H1 (cell line): Measurements from ENCODE around the gene GBGT1. TPM values are rescaled to one million over a fixed set of nuclear protein-coding genes. Genes with fewer than 3 reads are reported as not detected.
A peak's percentile ranks its signal among the peaks of the same experiment; 100 is the strongest.

Experiments
- CTCF ChIA-PET: fragments of 300-600 bp; sonication (Branson Sonifier 250); formaldehyde crosslinking; loops from one replicate; lab custom pipeline; 2021; ENCODE audit not compliant: partially characterized antibody; lab: Charles Lee
- POLR2A ChIA-PET: fragments of 300-600 bp; sonication (Branson Sonifier 250); formaldehyde crosslinking; loops from one replicate; lab custom pipeline; 2021; ENCODE audit warnings: inconsistent platforms; ENCODE audit not compliant: partially characterized antibody; lab: Charles Lee
- DNase-seq, 2 experiments: peaks; one replicate each; pipeline versions ENCODE4 v3.0.0 to v3.0.0-alpha.2; 2010 to 2022; ENCODE audit warnings: low spot score in 2 of 2, low read depth in 1 of 2, mixed read lengths in 1 of 2
- FAIRE-seq: peaks from 2 replicates; lab custom pipeline; 2011; peaks lifted over from hg19 to GRCh38; lab: Jason Lieb, UNC
- H2AFZ ChIP-seq: 2 replicates; pipeline ENCODE4 v1.8.1; 2012; ENCODE audit warnings: low read length, inconsistent platforms
- H2AK5ac ChIP-seq: 2 replicates; pipeline ENCODE4 v1.6.1; 2013; ENCODE audit warnings: low read depth, low read length
- H2BK120ac ChIP-seq: replicated peaks from 2 replicates; pipeline ENCODE3; 2013; ENCODE audit warnings: low read depth, low read length, inconsistent platforms
- H2BK12ac ChIP-seq: 2 replicates; pipeline ENCODE4 v1.6.1; 2013; ENCODE audit warnings: low read depth, low read length
- H2BK15ac ChIP-seq: 2 replicates; pipeline ENCODE4 v1.6.1; 2013; ENCODE audit warnings: low read length
- H2BK20ac ChIP-seq: 2 replicates; pipeline ENCODE4 v1.6.1; 2013; ENCODE audit warnings: low read length
- H2BK5ac ChIP-seq: 2 replicates; pipeline ENCODE4 v1.6.1; 2013; ENCODE audit warnings: low read depth, low read length
- H3K14ac ChIP-seq: 2 replicates; pipeline ENCODE4 v1.6.1; 2013; ENCODE audit warnings: inconsistent platforms; ENCODE audit not compliant: insufficient read length
- H3K18ac ChIP-seq: 2 replicates; pipeline ENCODE4 v1.6.1; 2013; ENCODE audit warnings: low read length; ENCODE audit errors: extremely low read depth
- H3K23ac ChIP-seq: 2 replicates; pipeline ENCODE4 v1.6.1; 2013; ENCODE audit warnings: inconsistent platforms; ENCODE audit not compliant: insufficient read length
- H3K23me2 ChIP-seq: 2 replicates; pipeline ENCODE4 v1.6.1; 2013; ENCODE audit warnings: low read depth, low read length
- H3K27ac ChIP-seq: 2 replicates; pipeline ENCODE4 v1.6.1; 2011; ENCODE audit warnings: low read depth, low read length, inconsistent platforms
- H3K27me3 ChIP-seq, 4 experiments: replicated peaks in 1 of 4; 1 replicate in 1 of 4; 2 replicates in 3 of 4; pipeline versions ENCODE4 v1.6.1 to v1.8.1; 2011 to 2013; ENCODE audit warnings: low read length in 3 of 4, mild to moderate bottlenecking in 3 of 4, inconsistent platforms in 2 of 4, mixed read lengths in 2 of 4, moderate library complexity in 1 of 4; ENCODE audit not compliant: control insufficient read depth in 3 of 4, insufficient read depth in 3 of 4; ENCODE audit errors: extremely low read depth in 1 of 4
- H3K36me3 ChIP-seq, 4 experiments: 2 replicates each; pipeline versions ENCODE4 v1.6.1 to v1.8.1; 2011 to 2013; ENCODE audit warnings: mild to moderate bottlenecking in 4 of 4, low read length in 3 of 4, moderate library complexity in 2 of 4, control low read depth in 1 of 4, inconsistent platforms in 1 of 4; ENCODE audit not compliant: insufficient read depth in 4 of 4, control insufficient read depth in 2 of 4
- H3K4ac ChIP-seq: replicated peaks from 2 replicates; pipeline ENCODE3; 2013; ENCODE audit warnings: low read length, low read depth, mixed read lengths, inconsistent platforms; ENCODE audit not compliant: insufficient read length
- H3K4me1 ChIP-seq, 4 experiments: replicated peaks in 1 of 4; 1 replicate in 1 of 4; 2 replicates in 3 of 4; pipeline versions ENCODE4 v1.6.1 to v1.8.1; 2011 to 2013; ENCODE audit warnings: low read length in 3 of 4, inconsistent platforms in 2 of 4, mixed read lengths in 1 of 4; ENCODE audit not compliant: insufficient read depth in 4 of 4, control insufficient read depth in 3 of 4
- H3K4me2 ChIP-seq, 2 experiments: 2 replicates each; pipeline versions ENCODE4 v1.6.1 to v1.8.1; 2011 to 2013; ENCODE audit warnings: low read depth in 2 of 2, low read length in 2 of 2, control low read depth in 1 of 2, inconsistent platforms in 1 of 2, mild to moderate bottlenecking in 1 of 2; ENCODE audit not compliant: insufficient read depth in 1 of 2
- H3K4me3 ChIP-seq, 4 experiments: fragments of 200-600, 300-600 bp in 1 of 4; sonication (generic), shearing (Covaris generic), sonication (Bioruptor Twin) in 1 of 4; 2 replicates each; pipeline versions ENCODE4 v1.5.1 to v1.8.1; 2011 to 2016; ENCODE audit warnings: low read length in 4 of 4, low read depth in 3 of 4, control low read depth in 2 of 4, inconsistent platforms in 2 of 4, mild to moderate bottlenecking in 2 of 4, mixed read lengths in 1 of 4, moderate library complexity in 1 of 4; ENCODE audit not compliant: insufficient read depth in 2 of 4; ENCODE audit errors: extremely low read depth in 1 of 4
- H3K56ac ChIP-seq: replicated peaks from 2 replicates; pipeline ENCODE3; 2013; ENCODE audit warnings: low read depth, mild to moderate bottlenecking, mixed read lengths, low read length, inconsistent platforms; ENCODE audit not compliant: insufficient read length
- H3K79me1 ChIP-seq: 2 replicates; pipeline ENCODE4 v1.6.1; 2013; ENCODE audit warnings: low read depth, low read length, control low read depth
- H3K79me2 ChIP-seq, 2 experiments: 2 replicates each; pipeline versions ENCODE4 v1.6.1 to v1.8.1; 2012 to 2013; ENCODE audit warnings: low read length in 2 of 2, mild to moderate bottlenecking in 2 of 2, inconsistent platforms in 1 of 2; ENCODE audit not compliant: insufficient read depth in 2 of 2, control insufficient read depth in 1 of 2
- H3K9ac ChIP-seq, 4 experiments: replicated peaks in 1 of 4; 1 replicate in 1 of 4; 2 replicates in 3 of 4; pipeline versions ENCODE4 v1.6.1 to v1.8.1; 2011 to 2013; ENCODE audit warnings: low read depth in 3 of 4, low read length in 3 of 4, control low read depth in 2 of 4, mild to moderate bottlenecking in 2 of 4, moderate library complexity in 2 of 4, inconsistent platforms in 1 of 4; ENCODE audit errors: extremely low read depth in 1 of 4
- H3K9me3 ChIP-seq, 2 experiments: 2 replicates each; pipeline versions ENCODE4 v1.6.1 to v1.8.1; 2012 to 2013; ENCODE audit warnings: mild to moderate bottlenecking in 2 of 2, moderate library complexity in 2 of 2, control low read depth in 1 of 2, inconsistent platforms in 1 of 2, low read depth in 1 of 2, low read length in 1 of 2, mixed read lengths in 1 of 2; ENCODE audit not compliant: insufficient read depth in 2 of 2
- H4K20me1 ChIP-seq, 2 experiments: replicated peaks in 1 of 2; 2 replicates each; pipeline versions ENCODE3 to v1.8.1; 2011 to 2013; ENCODE audit warnings: inconsistent platforms in 2 of 2, low read length in 2 of 2, mild to moderate bottlenecking in 1 of 2; ENCODE audit not compliant: insufficient read depth in 2 of 2, control insufficient read depth in 1 of 2
- H4K5ac ChIP-seq: 2 replicates; pipeline ENCODE4 v1.6.1; 2013; ENCODE audit warnings: low read length, low read depth, mixed read lengths, inconsistent platforms; ENCODE audit not compliant: insufficient read length
- H4K8ac ChIP-seq: 2 replicates; pipeline ENCODE4 v1.8.0; 2013; ENCODE audit warnings: mild to moderate bottlenecking, moderate library complexity, low read length, inconsistent platforms; ENCODE audit not compliant: insufficient read depth; ENCODE audit errors: extremely low read depth
- H4K91ac ChIP-seq: replicated peaks from 2 replicates; pipeline ENCODE3; 2013; ENCODE audit warnings: low read length, mixed read lengths, inconsistent platforms; ENCODE audit not compliant: insufficient read length
- FOSL1 ChIP-seq: IDR thresholded peaks from 2 replicates; pipeline ENCODE4 v1.6.1; 2011; ENCODE audit warnings: mild to moderate bottlenecking, low read depth, low read length, moderate library complexity; ENCODE audit not compliant: insufficient read depth
- RXRA ChIP-seq: IDR thresholded peaks from 2 replicates; pipeline ENCODE4 v1.6.1; 2011; ENCODE audit warnings: low read depth, mild to moderate bottlenecking, low read length, moderate library complexity; ENCODE audit not compliant: insufficient read depth
- ZNF274 ChIP-seq: IDR thresholded peaks from 2 replicates; pipeline ENCODE4 v1.7.0; 2012; ENCODE audit warnings: low read length, borderline replicate concordance; ENCODE audit errors: extremely low read depth
- WGBS, 2 experiments: shearing (Covaris generic) in 1 of 2; methylation state at CpG; one replicate each; pipeline versions ENCODE4 v1.1.6 to v1.1.7; 2013 to 2015; ENCODE audit warnings: low lambda C conversion rate in 2 of 2, mixed read lengths in 2 of 2, inconsistent platforms in 1 of 2, low coverage in 1 of 2, missing lambda C conversion rate in 1 of 2; ENCODE audit not compliant: insufficient replicate concordance in 2 of 2, insufficient coverage in 1 of 2, insufficient read length in 1 of 2; ENCODE audit errors: extremely low coverage in 1 of 2, missing lambda C conversion rate in 1 of 2; 5-methylcytosine and 5-hydroxymethylcytosine counted together
- polyA plus RNA-seq, 7 experiments: library from polyadenylated mRNA; depleted of rRNA in 3 of 7; stranded (reverse) in 5 of 7; unstranded in 2 of 7; fragments of >200 nt in 5 of 7; fragments of 200-250 nt in 2 of 7; gene quantifications; 1 replicate in 5 of 7; 2 replicates in 1 of 7; 4 replicates in 1 of 7; pipeline versions ENCODE4 v1.2.1 to v1.2.3, GENCODE V29; 2011 to 2013; ENCODE audit warnings: missing spikeins in 2 of 7, mixed read lengths in 2 of 7
- total RNA-seq: library from RNA; stranded (reverse); fragmentation: NEBNext Ultra II Directional; extraction: Animal tissue kit (Norgen Biotek cat#: 25700); gene quantifications from 2 replicates; pipeline ENCODE4 v1.2.1, GENCODE V29; 2021

Gene GBGT1
- total and polyA plus RNA-seq, 2 of the 8 experiments (the other 6 are each of a cell fraction or from before 2014, with no cell fraction given), result 7.1 to 9.7 TPM

DNA sequence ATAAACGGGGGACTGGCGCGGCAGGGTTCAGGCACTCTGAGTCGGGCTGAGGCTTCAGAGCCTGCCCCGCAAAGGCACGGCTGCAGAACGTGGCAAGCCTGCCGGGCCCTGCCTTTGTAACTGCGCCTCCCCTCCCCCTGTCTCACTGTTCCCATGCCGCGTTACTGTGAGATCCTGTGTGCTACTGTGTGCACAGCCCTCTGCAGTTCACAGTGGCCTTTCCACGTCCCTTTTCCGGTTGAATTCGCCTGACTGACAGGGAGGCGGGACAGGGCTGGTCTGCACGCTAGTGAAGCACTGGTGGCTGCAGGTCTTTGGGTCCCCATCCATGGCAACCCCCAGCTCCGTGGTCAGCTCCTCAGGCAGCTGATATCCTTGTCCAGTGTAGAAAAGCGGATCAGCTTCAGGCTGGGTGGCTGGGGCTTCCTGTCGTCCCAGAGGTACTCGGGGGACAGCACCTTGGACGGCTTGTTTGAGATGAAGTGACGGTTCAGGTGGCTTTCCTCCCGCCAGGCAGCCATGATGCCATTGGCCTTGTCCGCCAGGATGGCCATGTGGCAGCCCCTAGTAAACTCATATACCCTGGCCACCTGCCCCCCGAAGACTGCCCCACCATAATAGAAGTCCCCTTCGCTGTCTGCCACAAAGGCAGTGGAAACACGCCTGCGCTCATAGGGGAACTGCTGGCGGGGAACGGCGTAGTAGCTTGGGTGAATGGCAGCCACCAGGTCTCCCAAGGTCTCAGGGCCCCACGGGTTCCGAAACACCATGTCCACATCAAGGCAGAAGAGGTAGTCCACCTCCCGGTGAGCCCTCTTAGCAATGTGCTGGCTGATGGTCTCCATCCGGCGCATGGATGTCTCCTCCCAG is 10.3 kb downstream of the GBGT1 start:
- H3K23me2 ChIP-seq, result peaks cover 7% of the 10 kb centered on the region
- peaks cover 0 to 6% of the 10 kb centered on the region in 2 experiments for H4K20me1 ChIP-seq
- TF ChIP-seq RXRA, result no peak
- TF ChIP-seq ZNF274, result no peak
- TF ChIP-seq FOSL1, result no peak
- no peak overlapping the region for H3K4me3 ChIP-seq
- H4K8ac ChIP-seq, result peak overlapping the region; percentile 19; the same call in 1 of the 2 replicates
- H3K79me1 ChIP-seq, result no peaks in the 10 kb centered on the region
- DNase-seq (no peak), FAIRE-seq (no peak)
- no peak overlapping the region for H2BK12ac ChIP-seq
- H2BK15ac ChIP-seq, result no peak overlapping the region
- no peak overlapping the region for H3K56ac ChIP-seq
- no peak overlapping the region for H2AK5ac ChIP-seq
- no peaks in the 10 kb centered on the region for H3K36me3 ChIP-seq
- no peak overlapping the region for H3K18ac ChIP-seq
- H3K9me3 ChIP-seq, result no peaks in the 10 kb centered on the region
- no peak overlapping the region for H4K5ac ChIP-seq
- H3K27ac ChIP-seq, result no peak overlapping the region
- no peaks in the 10 kb centered on the region for H3K79me2 ChIP-seq
- H3K4ac ChIP-seq, result no peak overlapping the region
- H4K91ac ChIP-seq, result no peak overlapping the region
- H3K27me3 ChIP-seq, result no peaks in the 10 kb centered on the region; a peak in 1 of 7 replicates
- H3K9ac ChIP-seq, result no peak overlapping the region
- CTCF ChIA-PET, result interaction anchor here (0.7 to 11.7 kb wide), 2 partner anchors 26 to 43 kb away, joined by 3 to 337 read pairs; no protein-coding TSS in a partner anchor
- no peak overlapping the region for H2BK20ac ChIP-seq
- H3K4me1 ChIP-seq, result peaks cover 0 to 4% (median 3%) of the 10 kb centered on the region in 4 experiments; a peak in 4 of 7 replicates
- H3K4me2 ChIP-seq, result no peak overlapping the region
- H3K14ac ChIP-seq, result no peak overlapping the region
- H2BK120ac ChIP-seq, result no peak overlapping the region
- POLR2A ChIA-PET, result no interaction called here
- no peak overlapping the region for H2AFZ ChIP-seq
- WGBS, 2 experiments, result 88% methylated on average over 35 of the region's 36 CpGs; no CpG with 5 or more reads in 1 of the 2 experiments
- no peak overlapping the region for H2BK5ac ChIP-seq
- H3K23ac ChIP-seq, result no peak overlapping the region
